HepG2 (cell line): Measurements from ENCODE around the gene TM2D3. TPM values are rescaled to one million over a fixed set of nuclear protein-coding genes. Genes with fewer than 3 reads are reported as not detected.

Source experiments
- ATAC-seq: fragments of 200-7000 bp; cut with Tn5 transposase; 3 replicates; pipeline ENCODE4 v1.9.1; 2020; ENCODE audit warnings: mild to moderate bottlenecking, moderate library complexity
- BruUV-seq: library from RNA; stranded (reverse); fragments of 400-500 nt; replicated peaks from 2 replicates; lab custom pipeline; 2021; lab: Mats Ljungman, UMichigan
- CTCF ChIA-PET: fragments of 300-600 bp; formaldehyde crosslinking; extraction: SDS; loops from one replicate; lab custom pipeline; 2021; ENCODE audit warnings: low total read pairs, inconsistent platforms, low intra/inter-chr PET ratio; lab: Yijun Ruan, JAX
- POLR2A ChIA-PET: fragments of 350-600 bp; sonication (Branson Sonifier 250); formaldehyde crosslinking; loops from one replicate; lab custom pipeline; 2020; ENCODE audit warnings: antibody characterized with exemption, inconsistent platforms; lab: Yijun Ruan, JAX
- DNase-seq: peaks from one replicate; pipeline ENCODE4 v3.0.0-alpha.2; 2015; ENCODE audit warnings: low spot score
- FAIRE-seq: peaks from 3 replicates; lab custom pipeline; 2011; peaks lifted over from hg19 to GRCh38; lab: Jason Lieb, UNC
- H2AFZ ChIP-seq: one replicate; pipeline ENCODE4 v1.6.1; 2011; ENCODE audit warnings: low read length, inconsistent platforms
- H3K27ac ChIP-seq: fragments of 300-600 bp; 3 replicates; pipeline ENCODE4 v1.8.0; 2011; ENCODE audit warnings: mixed run types, mild to moderate bottlenecking, mixed read lengths, low read length, inconsistent platforms; ENCODE audit not compliant: insufficient read depth; ENCODE audit errors: extremely low read length
- H3K27me3 ChIP-seq, 2 experiments: fragments of 200-600 bp in 1 of 2; 2 replicates in 1 of 2; 3 replicates in 1 of 2; pipeline versions ENCODE4 v1.6.0 to v1.8.0; 2011; ENCODE audit warnings: low read length in 2 of 2, mild to moderate bottlenecking in 2 of 2, moderate library complexity in 2 of 2, inconsistent platforms in 1 of 2; ENCODE audit not compliant: insufficient read depth in 2 of 2, control insufficient read depth in 1 of 2
- H3K36me3 ChIP-seq, 2 experiments: fragments of 200-600 bp in 1 of 2; replicated peaks in 1 of 2; 2 replicates in 1 of 2; 3 replicates in 1 of 2; pipeline versions ENCODE4 v1.5.1 to v1.8.0; 2011; ENCODE audit warnings: low read length in 2 of 2, inconsistent platforms in 1 of 2; ENCODE audit not compliant: insufficient read depth in 2 of 2, control insufficient read depth in 1 of 2
- H3K4me1 ChIP-seq: 2 replicates; pipeline ENCODE4 v1.5.1; 2012; ENCODE audit warnings: low read length, inconsistent platforms; ENCODE audit not compliant: insufficient read depth
- H3K4me2 ChIP-seq: 2 replicates; pipeline ENCODE4 v1.6.0; 2011; ENCODE audit warnings: low read depth, low read length, inconsistent platforms
- H3K4me3 ChIP-seq, 3 experiments: fragments of 200-600 bp in 1 of 3; sonication (generic), shearing (Covaris generic) in 1 of 3; replicated peaks in 1 of 3; 2 replicates each; pipeline ENCODE4 v1.5.1; 2011 to 2016; ENCODE audit warnings: low read length in 3 of 3, inconsistent platforms in 2 of 3, low read depth in 2 of 3, mild to moderate bottlenecking in 2 of 3, control low read depth in 1 of 3, mixed read lengths in 1 of 3; ENCODE audit not compliant: insufficient read depth in 1 of 3
- H3K79me2 ChIP-seq: one replicate; pipeline ENCODE4 v1.6.1; 2011; ENCODE audit warnings: low read length, inconsistent platforms; ENCODE audit not compliant: insufficient read depth
- H3K9ac ChIP-seq: 2 replicates; pipeline ENCODE4 v1.6.0; 2011; ENCODE audit warnings: mild to moderate bottlenecking, low read depth, low read length, inconsistent platforms; ENCODE audit not compliant: insufficient read depth
- H3K9me3 ChIP-seq: 2 replicates; pipeline ENCODE4 v1.5.1; 2012; ENCODE audit warnings: mild to moderate bottlenecking, low read length
- H4K20me1 ChIP-seq: 2 replicates; pipeline ENCODE4 v1.6.0; 2011; ENCODE audit warnings: inconsistent platforms, mild to moderate bottlenecking, low read length, moderate library complexity; ENCODE audit not compliant: insufficient read depth
- ARNTL ChIP-seq: sonication (generic); formaldehyde crosslinking; IDR thresholded peaks from 2 replicates; pipeline ENCODE4 v1.4.0; 2020; ENCODE audit warnings: mild to moderate bottlenecking, missing genetic modification reagents
- ATF7 ChIP-seq, 2 experiments: fragments of 450-650 bp in 1 of 2; sonication (generic) in 1 of 2; formaldehyde crosslinking in 1 of 2; IDR thresholded peaks; 2 replicates each; pipeline versions ENCODE4 v1.4.0 to v1.6.1; 2016 to 2020; ENCODE audit warnings: antibody characterized with exemption in 1 of 2, mild to moderate bottlenecking in 1 of 2, missing genetic modification reagents in 1 of 2
- BCL6 ChIP-seq: IDR thresholded peaks from 2 replicates; pipeline ENCODE4 v1.6.1; 2016; ENCODE audit warnings: missing genetic modification reagents, missing compliant biosample characterization
- BORCS8-MEF2B ChIP-seq: sonication (generic); formaldehyde crosslinking; IDR thresholded peaks from 2 replicates; pipeline ENCODE4 v1.8.0; 2022; ENCODE audit warnings: mild to moderate bottlenecking, missing genetic modification reagents
- CCDC6 ChIP-seq: sonication (generic); formaldehyde crosslinking; IDR thresholded peaks from 2 replicates; pipeline ENCODE4 v1.8.1; 2022; ENCODE audit warnings: mild to moderate bottlenecking, missing genetic modification reagents, moderate library complexity
- HMGXB4 ChIP-seq, 2 experiments: sonication (generic) in 1 of 2; formaldehyde crosslinking in 1 of 2; IDR thresholded peaks; 2 replicates each; pipeline versions ENCODE4 v1.4.0 to v1.6.1; 2018 to 2020; ENCODE audit warnings: missing genetic modification reagents in 2 of 2, borderline replicate concordance in 1 of 2, low read depth in 1 of 2, mild to moderate bottlenecking in 1 of 2, missing biosample characterization in 1 of 2
- MED13 ChIP-seq: sonication (generic); formaldehyde crosslinking; IDR thresholded peaks from 2 replicates; pipeline ENCODE4 v1.5.0; 2020; ENCODE audit warnings: missing genetic modification reagents
- RFX5 ChIP-seq: IDR thresholded peaks from 2 replicates; pipeline ENCODE4 v1.6.1; 2011; ENCODE audit warnings: low read depth, low read length, improper control_type of control experiment
- RXRA ChIP-seq: sonication (generic); formaldehyde crosslinking; IDR thresholded peaks from 2 replicates; pipeline ENCODE4 v1.5.1; 2020; ENCODE audit warnings: missing genetic modification reagents
- STAG1 ChIP-seq: sonication (generic); formaldehyde crosslinking; IDR thresholded peaks from 2 replicates; pipeline ENCODE4 v1.4.0; 2020; ENCODE audit warnings: missing genetic modification reagents
- ZBTB7A ChIP-seq: sonication (generic); formaldehyde crosslinking; IDR thresholded peaks from 2 replicates; pipeline ENCODE4 v1.8.0; 2022; ENCODE audit warnings: mild to moderate bottlenecking, missing genetic modification reagents
- ZNF30 ChIP-seq: sonication (generic); formaldehyde crosslinking; IDR thresholded peaks from 2 replicates; pipeline ENCODE4 v1.5.0; 2020; ENCODE audit warnings: mild to moderate bottlenecking, missing genetic modification reagents
- ZUFSP ChIP-seq: sonication (generic); formaldehyde crosslinking; IDR thresholded peaks from 2 replicates; pipeline ENCODE4 v1.9.0; 2021; ENCODE audit warnings: missing genetic modification reagents, mild to moderate bottlenecking, borderline replicate concordance
- WGBS: methylation state at CpG from one replicate; pipeline ENCODE4 v1.1.6; 2017; ENCODE audit warnings: low lambda C conversion rate; 5-methylcytosine and 5-hydroxymethylcytosine counted together
- in situ Hi-C: cut with HindIII; loops from 2 replicates; pipeline ENCODE4 v1.10.0; 2017; ENCODE audit warnings: low pct_unique_long_range_greater_than_20kb; ENCODE audit not compliant: extremely low pct_ligation_motif_present
- intact Hi-C: fragments of 100-400 bp; cut with micrococcal nuclease; formaldehyde crosslinking; loops from one replicate; pipeline ENCODE4 v1.10.0; 2022; ENCODE audit not compliant: unreplicated experiment
- polyA plus RNA-seq, 8 experiments: library from polyadenylated mRNA; depleted of rRNA in 3 of 8; stranded (reverse) in 7 of 8; unstranded in 1 of 8; fragments of >200 nt; fragmentation: Illumina TruSeq in 4 of 8; extraction: Trizol in 4 of 8; gene quantifications; 2 replicates each; pipeline versions ENCODE4 v1.2.1 to v1.2.3, GENCODE V29; 2011 to 2016; ENCODE audit warnings: low read depth in 4 of 8, missing spikeins in 1 of 8, mixed read lengths in 1 of 8; ENCODE audit not compliant: insufficient read depth in 1 of 8
- total RNA-seq, 5 experiments: library from RNA; depleted of rRNA; stranded (reverse); fragments of >200 nt; fragmentation: Illumina TruSeq; extraction: Trizol; gene quantifications; 2 replicates each; pipeline ENCODE4 v1.2.3, GENCODE V29; 2016; ENCODE audit warnings: low read depth in 1 of 5

TM2D3 gene
- total and polyA plus RNA-seq, 2 of the 13 experiments (the other 11 are each of a cell fraction or from before 2014, with no cell fraction given), result 31.1 to 72.7 TPM

- WGBS, result 93% methylated on average over 1 of the region's 1 CpG
- POLR2A ChIA-PET, result interaction anchor here (1.1 kb wide), 1 partner anchor 114 kb away, joined by 3 read pairs; no protein-coding TSS in a partner anchor
- Histone ChIP-seq H3K4me2 (no peak overlapping the region), H4K20me1 (no peaks in the 10 kb centered on the region), H3K9me3 (no peaks in the 10 kb centered on the region), H3K4me1 (peaks cover 39% of the 10 kb centered on the region), H3K79me2 (peaks cover 5% of the 10 kb centered on the region), H2AFZ (no peak overlapping the region), H3K27me3 (no peaks in the 10 kb centered on the region), H3K4me3 (no peak overlapping the region), H3K27ac (no peak overlapping the region), H3K36me3 (peaks cover 12 to 52% of the 10 kb centered on the region in 2 experiments), H3K9ac (no peak overlapping the region)
- intact Hi-C loops (loop anchor here (2.0 to 5.0 kb wide), 3 partner anchors 101 to 145 kb away; no protein-coding TSS in a partner anchor), in situ Hi-C loops (loop anchor here (5.0 to 10.0 kb wide), 2 partner anchors 100 to 207 kb away; no protein-coding TSS in a partner anchor)
- ATAC-seq, result no peak
- BruUV-seq, result no TSS peak
- no peak for FAIRE-seq
- CTCF ChIA-PET, result interaction anchor here (1.2 to 2.1 kb wide), 5 partner anchors 10 to 353 kb away, joined by 3 to 11 read pairs (median 5); no protein-coding TSS in a partner anchor
- no peak for TF ChIP-seq RXRA (CRISPR knock-in tag)
- TF ChIP-seq MED13 (CRISPR knock-in tag), result no peak
- TF ChIP-seq ATF7 (IDR thresholded peaks at IDR 0.05), result no peak
- no peak for TF ChIP-seq ATF7 (CRISPR knock-in tag; IDR thresholded peaks at IDR 0.05)
- TF ChIP-seq ARNTL, result no peak
- no peak for DNase-seq
Measured at GRCh38 chr15:101641894-101642293, 10.3 kb downstream of the TM2D3 start.

GRCh38 chr15:101641129-101641764, 10.9 kb downstream of the TM2D3 start:
- BruUV-seq, result no TSS peak
- ChIA-PET CTCF (interaction anchor here (1.2 to 2.1 kb wide), 7 partner anchors 10 to 365 kb away, joined by 3 to 11 read pairs (median 5); no protein-coding TSS in a partner anchor), POLR2A (interaction anchor here (1.1 kb wide), 1 partner anchor 113 kb away, joined by 3 read pairs; no protein-coding TSS in a partner anchor)
- DNase-seq (peak; percentile 52), ATAC-seq (peak; percentile 59), FAIRE-seq (peak; percentile 86)
- 29% methylated on average over 8 of the region's 8 CpGs for WGBS
- Histone ChIP-seq H3K4me2 (no peak overlapping the region), H4K20me1 (no peaks in the 10 kb centered on the region), H3K4me3 (no peak overlapping the region), H3K79me2 (no peaks in the 10 kb centered on the region), H3K27ac (no peak overlapping the region), H3K9ac (no peak overlapping the region), H2AFZ (no peak overlapping the region), H3K36me3 (peaks cover 8 to 47% of the 10 kb centered on the region in 2 experiments), H3K4me1 (peaks cover 36% of the 10 kb centered on the region), H3K9me3 (no peaks in the 10 kb centered on the region), H3K27me3 (no peaks in the 10 kb centered on the region)
- intact Hi-C loops, result loop anchor here (2.0 to 5.0 kb wide), 3 partner anchors 100 to 144 kb away; no protein-coding TSS in a partner anchor
- in situ Hi-C loops, result loop anchor here (5.0 to 10.0 kb wide), 2 partner anchors 99 to 206 kb away; no protein-coding TSS in a partner anchor
- TF ChIP-seq STAG1 (CRISPR knock-in tag) (peak; percentile 89), ZUFSP (no peak), ZNF30 (CRISPR knock-in tag) (no peak), BORCS8-MEF2B (CRISPR knock-in tag) (no peak), HMGXB4 (CRISPR knock-in tag; IDR thresholded peaks at IDR 0.05; ENCODE audit: borderline replicate concordance in 1 of 2, low read depth in 1 of 2) (peak in 1 of 2 experiments; percentile 34; a peak in 1 of 4 replicates), RFX5 (no peak), BCL6 (CRISPR knock-in tag) (0 out of 2 replicates have a peak, but pooled peaks have one; percentile 17), ZBTB7A (no peak), CCDC6 (no peak)
